Measurements from ENCODE around the gene SBF2. TPM values are rescaled to one million over a fixed set of nuclear protein-coding genes. Genes with fewer than 3 reads are reported as not detected.

The SBF2 gene
- total RNA-seq, 1 donor from 2014 or later, result 24.0 TPM

DNA sequence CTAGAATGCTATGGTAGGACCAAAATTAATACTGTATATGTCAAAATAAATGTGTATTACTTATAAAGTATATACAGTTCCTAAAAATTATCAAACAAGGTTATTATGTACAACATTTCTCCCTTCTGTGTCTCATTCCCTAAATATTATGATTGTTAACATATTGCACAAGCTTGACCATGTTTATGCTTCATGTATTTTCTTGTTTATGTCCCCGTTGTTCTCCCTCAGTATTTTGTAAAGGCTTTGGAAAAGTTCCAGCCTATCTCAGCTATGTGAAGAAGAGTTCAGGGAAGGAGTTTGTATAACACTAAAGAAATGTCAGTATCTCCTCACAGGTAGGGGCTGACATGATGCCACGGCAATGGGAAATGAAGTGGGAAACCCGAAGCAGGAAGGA, 30.5 kb upstream of the SBF2 start:
- Histone ChIP-seq H3K4me3 (ENCODE audit: low read depth, low read length) (no peak overlapping the region), H3K27me3 (ENCODE audit: control insufficient read depth, insufficient read depth, low read length) (no peaks in the 10 kb centered on the region), H3K36me3 (ENCODE audit: control insufficient read depth, insufficient read depth, low read length) (no peaks in the 10 kb centered on the region)
- no peak for TF ChIP-seq CTCF (IDR thresholded peaks at IDR 0.05; ENCODE audit: insufficient read depth, low read length, severe bottlenecking)
- DNase-seq (ENCODE audit: low read depth) (no peak), FAIRE-seq (no peak)

GRCh38 chr11:10323793-10324170, 29.8 kb upstream of the SBF2 start:
- no peaks in the 10 kb centered on the region for H3K36me3 ChIP-seq (ENCODE audit: control insufficient read depth, insufficient read depth, low read length)
- DNase-seq (ENCODE audit: low read depth), result no peak
- FAIRE-seq, result no peak
- H3K4me3 ChIP-seq (ENCODE audit: low read depth, low read length), result no peak overlapping the region
- TF ChIP-seq CTCF (IDR thresholded peaks at IDR 0.05; ENCODE audit: insufficient read depth, low read length, severe bottlenecking), result no peak
- H3K27me3 ChIP-seq (ENCODE audit: control insufficient read depth, insufficient read depth, low read length), result no peaks in the 10 kb centered on the region

GRCh38 chr11:10322830-10323792, 29.1 kb upstream of the SBF2 start:
- FAIRE-seq (no peak), DNase-seq (ENCODE audit: low read depth) (peak; percentile 83)
- no peaks in the 10 kb centered on the region for H3K36me3 ChIP-seq (ENCODE audit: control insufficient read depth, insufficient read depth, low read length)
- no peaks in the 10 kb centered on the region for H3K27me3 ChIP-seq (ENCODE audit: control insufficient read depth, insufficient read depth, low read length)
- H3K4me3 ChIP-seq (ENCODE audit: low read depth, low read length), result no peak overlapping the region
- peak; percentile 44 for TF ChIP-seq CTCF (IDR thresholded peaks at IDR 0.05; ENCODE audit: insufficient read depth, low read length, severe bottlenecking)

GRCh38 chr11:10322401-10322800, 28.4 kb upstream of the SBF2 start:
- H3K36me3 ChIP-seq (ENCODE audit: control insufficient read depth, insufficient read depth, low read length), result no peaks in the 10 kb centered on the region
- no peaks in the 10 kb centered on the region for H3K27me3 ChIP-seq (ENCODE audit: control insufficient read depth, insufficient read depth, low read length)
- no peak for TF ChIP-seq CTCF (IDR thresholded peaks at IDR 0.05; ENCODE audit: insufficient read depth, low read length, severe bottlenecking)
- no peak for DNase-seq (ENCODE audit: low read depth)
- no peak overlapping the region for H3K4me3 ChIP-seq (ENCODE audit: low read depth, low read length)
- no peak for FAIRE-seq

GRCh38 chr11:10320736-10321465, 26.9 kb upstream of the SBF2 start:
- no peak for FAIRE-seq
- H3K27me3 ChIP-seq (ENCODE audit: control insufficient read depth, insufficient read depth, low read length), result no peaks in the 10 kb centered on the region
- no peak for TF ChIP-seq CTCF (IDR thresholded peaks at IDR 0.05; ENCODE audit: insufficient read depth, low read length, severe bottlenecking)

More at GRCh38 chr11:10320736-10321465, 26.9 kb upstream of the SBF2 start:
- no peak overlapping the region for H3K4me3 ChIP-seq (ENCODE audit: low read depth, low read length)
- no peaks in the 10 kb centered on the region for H3K36me3 ChIP-seq (ENCODE audit: control insufficient read depth, insufficient read depth, low read length)
- DNase-seq (ENCODE audit: low read depth), result no peak

Data from bronchial epithelial cell (primary cell).